Measurements from ENCODE around the gene BPIFB2. TPM values are rescaled to one million over a fixed set of nuclear protein-coding genes. Genes with fewer than 3 reads are reported as not detected.

The BPIFB2 gene
- total and polyA plus RNA-seq, 10 of the 15 experiments (the other 5 are each of a cell fraction or from before 2014, with no cell fraction given), result not detected

DNA sequence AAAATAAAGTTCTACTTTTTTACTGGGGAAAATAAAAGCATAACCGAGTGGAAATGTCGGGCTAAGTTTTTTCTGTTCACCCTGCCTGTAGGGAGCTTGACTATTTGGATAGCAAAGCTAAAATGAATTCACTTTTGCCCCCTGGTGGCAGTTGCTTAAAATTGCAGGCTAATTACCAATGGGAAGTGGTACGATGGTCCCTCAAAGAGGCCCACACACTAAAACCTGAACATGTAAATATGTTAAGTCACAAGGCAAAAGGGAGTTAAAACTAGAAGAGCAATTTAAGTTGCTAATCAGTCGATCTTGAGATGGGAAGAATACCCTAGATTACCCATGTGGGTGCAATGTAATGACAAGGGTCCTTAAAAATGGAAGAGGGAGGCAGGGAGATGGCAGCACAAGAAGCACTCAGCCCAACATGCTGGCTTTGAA, 2.4 kb upstream of the BPIFB2 start:
- Histone ChIP-seq H3K4me2 (ENCODE audit: control insufficient read depth, insufficient read depth) (no peak overlapping the region), H3K9ac (ENCODE audit: control insufficient read depth, insufficient read depth, low read length) (no peak overlapping the region), H2AFZ (ENCODE audit: control insufficient read depth, low read depth, low read length) (no peak overlapping the region), H4K20me1 (ENCODE audit: control insufficient read depth, insufficient read depth) (no peaks in the 10 kb centered on the region), H3K79me2 (ENCODE audit: control insufficient read depth, insufficient read depth, low read length) (no peaks in the 10 kb centered on the region), H3K36me3 (ENCODE audit: control insufficient read depth in 2 of 2, insufficient read depth in 2 of 2, low read length in 1 of 2) (no peaks in the 10 kb centered on the region), H3K9me3 (replicated peaks; ENCODE audit: control insufficient read depth, insufficient read depth, low read length) (no peaks in the 10 kb centered on the region; the same call in 2 of the 3 replicates), H3K27ac (ENCODE audit: control insufficient read depth, insufficient read depth) (no peak overlapping the region), H3K4me3 (no peak overlapping the region), H3K27me3 (replicated peaks in 1 of 2; ENCODE audit: control insufficient read depth in 2 of 2, insufficient read depth in 2 of 2, low read length in 1 of 2) (no peaks in the 10 kb centered on the region), H3K4me1 (ENCODE audit: control insufficient read depth, insufficient read depth, low read length) (no peaks in the 10 kb centered on the region)
- BruUV-seq (replicated peaks), result no TSS peak
- intact Hi-C loops (cut with micrococcal nuclease; ENCODE audit: unreplicated experiment) (loop anchor here (1.0 kb wide), 1 partner anchor 103 kb away; no protein-coding TSS in a partner anchor), in situ Hi-C loops (cut with MboI) (no loop called here)
- no peak for TF ChIP-seq NR2C2 (IDR thresholded peaks at IDR 0.05; ENCODE audit: borderline replicate concordance, control insufficient read depth, insufficient read length, low read depth)
- no peak for TF ChIP-seq RAD51 (IDR thresholded peaks at IDR 0.05)
- no peak for TF ChIP-seq LARP7 (IDR thresholded peaks at IDR 0.05)
- TF ChIP-seq KAT2A (conservative IDR thresholded peaks at IDR 0.05; ENCODE audit: control insufficient read depth, low read depth, low read length), result no peak
- peak; percentile 46; the same call in 1 of the 2 replicates for TF ChIP-seq SMC3 (IDR thresholded peaks at IDR 0.05; ENCODE audit: borderline replicate concordance, low read length)
- TF ChIP-seq JUND (IDR thresholded peaks at IDR 0.05; ENCODE audit: low read depth, low read length), result no peak
- TF ChIP-seq RAD21 (IDR thresholded peaks at IDR 0.05; ENCODE audit: insufficient read depth, low read depth, low read length), result peak; percentile 47
- TF ChIP-seq SUZ12 (IDR thresholded peaks at IDR 0.05; ENCODE audit: unreplicated experiment), result no peak
- no peak for TF ChIP-seq TBL1XR1 (IDR thresholded peaks at IDR 0.05; ENCODE audit: low read depth, low read length)
- TF ChIP-seq PAX5 (IDR thresholded peaks at IDR 0.05; ENCODE audit: borderline replicate concordance, low read depth, low read length), result no peak
- TF ChIP-seq, protein P1, sequence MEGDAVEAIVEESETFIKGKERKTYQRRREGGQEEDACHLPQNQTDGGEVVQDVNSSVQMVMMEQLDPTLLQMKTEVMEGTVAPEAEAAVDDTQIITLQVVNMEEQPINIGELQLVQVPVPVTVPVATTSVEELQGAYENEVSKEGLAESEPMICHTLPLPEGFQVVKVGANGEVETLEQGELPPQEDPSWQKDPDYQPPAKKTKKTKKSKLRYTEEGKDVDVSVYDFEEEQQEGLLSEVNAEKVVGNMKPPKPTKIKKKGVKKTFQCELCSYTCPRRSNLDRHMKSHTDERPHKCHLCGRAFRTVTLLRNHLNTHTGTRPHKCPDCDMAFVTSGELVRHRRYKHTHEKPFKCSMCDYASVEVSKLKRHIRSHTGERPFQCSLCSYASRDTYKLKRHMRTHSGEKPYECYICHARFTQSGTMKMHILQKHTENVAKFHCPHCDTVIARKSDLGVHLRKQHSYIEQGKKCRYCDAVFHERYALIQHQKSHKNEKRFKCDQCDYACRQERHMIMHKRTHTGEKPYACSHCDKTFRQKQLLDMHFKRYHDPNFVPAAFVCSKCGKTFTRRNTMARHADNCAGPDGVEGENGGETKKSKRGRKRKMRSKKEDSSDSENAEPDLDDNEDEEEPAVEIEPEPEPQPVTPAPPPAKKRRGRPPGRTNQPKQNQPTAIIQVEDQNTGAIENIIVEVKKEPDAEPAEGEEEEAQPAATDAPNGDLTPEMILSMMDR (IDR thresholded peaks at IDR 0.05 in 2 of 3, conservative IDR thresholded peaks at IDR 0.05 in 1 of 3; ENCODE audit: control insufficient read depth in 2 of 3, extremely low read depth in 1 of 3, insufficient read depth in 1 of 3, low read depth in 3 of 3, low read length in 3 of 3), result peak in 2 of 3 experiments; percentile 32 to 65; a peak in 3 of 6 replicates
- TF ChIP-seq WRNIP1 (IDR thresholded peaks at IDR 0.05; ENCODE audit: borderline replicate concordance, low read depth, low read length), result no peak
- no peak for TF ChIP-seq BMI1 (IDR thresholded peaks at IDR 0.05; ENCODE audit: borderline replicate concordance)
- TF ChIP-seq, protein P2, sequence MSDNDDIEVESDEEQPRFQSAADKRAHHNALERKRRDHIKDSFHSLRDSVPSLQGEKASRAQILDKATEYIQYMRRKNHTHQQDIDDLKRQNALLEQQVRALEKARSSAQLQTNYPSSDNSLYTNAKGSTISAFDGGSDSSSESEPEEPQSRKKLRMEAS (IDR thresholded peaks at IDR 0.05; ENCODE audit: low read depth, low read length), result no peak
- TF ChIP-seq TCF3 (IDR thresholded peaks at IDR 0.05; ENCODE audit: borderline replicate concordance, insufficient read depth, low read depth, low read length), result no peak
- ChIA-PET RAD21 (ENCODE audit: unreplicated experiment) (interaction anchor here (0.5 to 0.8 kb wide), 2 partner anchors 103 to 367 kb away, joined by 4 read pairs; no protein-coding TSS in a partner anchor), CTCF (interaction anchor here (1.0 to 1.8 kb wide), 9 partner anchors 12 to 331 kb away, joined by 3 to 10 read pairs (median 4); partner anchors contain the start of gene C20orf203), POLR2A (no interaction called here), SMC1A (ENCODE audit: uncharacterized antibody, unreplicated experiment) (interaction anchor here (0.6 to 1.0 kb wide), 3 partner anchors 24 to 183 kb away, joined by 3 read pairs; no protein-coding TSS in a partner anchor)
- no peak for ATAC-seq
- no peak for DNase-seq (ENCODE audit: low read depth, low spot score)
- WGBS (ENCODE audit: insufficient coverage, insufficient replicate concordance, low lambda C conversion rate, missing lambda C conversion rate), result 5% methylated on average over 4 of the region's 4 CpGs
- FAIRE-seq, result no peak

Data from GM12878 (cell line).